GM18498 (cell line): ENCODE results near the gene ATN1.
"Not testable (repeated sequence)": the region's sequence is repeated elsewhere in the genome, so short reads cannot be mapped to it uniquely, and the experiment has no call there.

Experiments
- ATAC-seq: cut with Tn5 transposase; IDR thresholded peaks from one replicate; pipeline ENCODE4 v1.9.1; 2021; ENCODE audit warnings: mild to moderate bottlenecking, moderate library complexity; ENCODE audit not compliant: unreplicated experiment

ATN1 gene

GRCh38 chr12:6904280-6905276 lies 23.2 kb upstream of the ATN1 start, which contains the start of gene LRRC23:
LRRC23 (plus strand) TSS chr12:6904822; CDS start chr12:6905634, 812 bp downstream.
- peak; percentile 95 for ATAC-seq

GRCh38 chr12:6905414-6906040 lies 22.2 kb upstream of the ATN1 start:
- no peak for ATAC-seq

- ATAC-seq = not testable (repeated sequence)
These were observed 19.6 kb upstream of the ATN1 start for GRCh38 chr12:6908141-6908540.

- ATAC-seq = no peak
These were observed 18.2 kb upstream of the ATN1 start for GRCh38 chr12:6909421-6910145.

- no peak for ATAC-seq
These were observed 15.4 kb upstream of the ATN1 start for GRCh38 chr12:6912164-6912935.

- ATAC-seq = peak; percentile 75
These were observed 13.4 kb upstream of the ATN1 start, which contains the start of gene ENO2 for GRCh38 chr12:6914246-6914946. ENO2 (plus strand) TSS chr12:6914580; CDS start chr12:6915833, 1,253 bp downstream.

- no peak for ATAC-seq
These were observed 12.6 kb upstream of the ATN1 start for GRCh38 chr12:6914947-6915788.

GRCh38 chr12:6915789-6916285 lies 11.9 kb upstream of the ATN1 start:
- no peak for ATAC-seq

- no peak for ATAC-seq
These were observed 11.1 kb upstream of the ATN1 start for GRCh38 chr12:6916426-6917200.

- ATAC-seq = no peak
These were observed 10.1 kb upstream of the ATN1 start for GRCh38 chr12:6917491-6918231.

GRCh38 chr12:6919588-6919987 lies 8.2 kb upstream of the ATN1 start:
- no peak for ATAC-seq

GRCh38 chr12:6921539-6921938 lies 6.2 kb upstream of the ATN1 start:
- ATAC-seq = no peak

- no peak for ATAC-seq
These were observed 5.5 kb upstream of the ATN1 start for GRCh38 chr12:6921996-6922946.

GRCh38 chr12:6923003-6923732 lies 4.6 kb upstream of the ATN1 start:
- ATAC-seq = no peak

GRCh38 chr12:6923851-6924250 lies 3.9 kb upstream of the ATN1 start:
- ATAC-seq = no peak

GRCh38 chr12:6925239-6925539 lies 2.6 kb upstream of the ATN1 start:
- no peak for ATAC-seq
